Gastroesophageal sphincter (tissue), 4 donors: ENCODE results near the gene DCDC1. TPM values are rescaled to one million over a fixed set of nuclear protein-coding genes. Genes with fewer than 3 reads are reported as not detected.
"Not testable (repeated sequence)": the region's sequence is repeated elsewhere in the genome, so short reads cannot be mapped to it uniquely, and the experiment has no call there.

Experiments used
- ATAC-seq: fragments of 150-250 bp; one replicate; pipeline ENCODE4 v1.9.1; 2016; ENCODE audit warnings: mild to moderate bottlenecking, moderate library complexity
- H3K27ac ChIP-seq, 4 donors: fragments of 200-600 bp; sonication (generic) in 3 of 4; 1 replicate in 3 of 4; 2 replicates in 1 of 4; pipeline ENCODE4 v1.5.1; 2016 to 2019
- H3K27me3 ChIP-seq: fragments of 200-600 bp; sonication (generic); one replicate; pipeline ENCODE4 v1.5.1; 2019
- H3K36me3 ChIP-seq, 2 donors: fragments of 200-600 bp; sonication (generic); one replicate each; pipeline ENCODE4 v1.5.1; 2019; ENCODE audit warnings: control low read depth in 1 of 2
- H3K4me1 ChIP-seq, 3 donors: fragments of 200-600 bp; sonication (generic); 1 replicate in 2 of 3; 2 replicates in 1 of 3; pipeline ENCODE4 v1.5.1; 2016 to 2019; ENCODE audit warnings: control low read depth in 2 of 3
- H3K4me3 ChIP-seq, 2 donors: fragments of 200-600 bp; sonication (generic); one replicate each; pipeline ENCODE4 v1.5.1; 2019; ENCODE audit warnings: mild to moderate bottlenecking in 1 of 2, moderate library complexity in 1 of 2
- H3K9me3 ChIP-seq, 3 donors: fragments of 200-600 bp; sonication (generic); one replicate each; pipeline ENCODE4 v1.5.1; 2017 to 2019; ENCODE audit warnings: control low read depth in 2 of 3
- EP300 ChIP-seq: sonication (generic); formaldehyde crosslinking; IDR thresholded peaks from one replicate; pipeline ENCODE4 v1.6.1; 2017; ENCODE audit warnings: antibody characterized with exemption, mild to moderate bottlenecking
- POLR2A ChIP-seq, 2 donors: fragments of 450-650 bp; IDR thresholded peaks; one replicate each; pipeline ENCODE4 v1.6.1; 2017; ENCODE audit warnings: antibody characterized with exemption in 2 of 2, mild to moderate bottlenecking in 2 of 2, moderate library complexity in 1 of 2
- POLR2AphosphoS5 ChIP-seq: sonication (generic); formaldehyde crosslinking; IDR thresholded peaks from one replicate; pipeline ENCODE4 v1.6.1; 2017; ENCODE audit warnings: antibody characterized with exemption
- WGBS, 2 donors: methylation state at CpG; one replicate each; pipeline ENCODE4 v1.1.5; 2018; ENCODE audit warnings: low coverage in 1 of 2; 5-methylcytosine and 5-hydroxymethylcytosine counted together
- total RNA-seq, 4 donors: library from RNA; depleted of rRNA; stranded (reverse); fragments of >200 nt; gene quantifications; one replicate each; pipeline ENCODE4 v1.1.0, GENCODE V29; 2016
- TF ChIP-seq, protein P1 (sequence below), 4 experiments: fragments of 200-600 bp in 2 of 4; fragments of 450-650 bp in 2 of 4; sonication (generic) in 1 of 4; IDR thresholded peaks; one replicate each; pipeline ENCODE4 v1.5.1; 2017 to 2019; ENCODE audit warnings: antibody characterized with exemption in 4 of 4, mild to moderate bottlenecking in 2 of 4, moderate library complexity in 2 of 4

DCDC1 gene
- total RNA-seq, 4 donors from 2014 or later: 0.13 to 0.35 TPM; not detected in 2

GRCh38 chr11:31323145-31323544, 46.4 kb downstream of the DCDC1 start:
- WGBS, 2 donors: 66 to 92% methylated on average over 4 of the region's 4 CpGs
- TF ChIP-seq POLR2AphosphoS5 (no peak), EP300 (no peak), POLR2A (IDR thresholded peaks at IDR 0.05) (no peak)
- TF ChIP-seq, protein P1, sequence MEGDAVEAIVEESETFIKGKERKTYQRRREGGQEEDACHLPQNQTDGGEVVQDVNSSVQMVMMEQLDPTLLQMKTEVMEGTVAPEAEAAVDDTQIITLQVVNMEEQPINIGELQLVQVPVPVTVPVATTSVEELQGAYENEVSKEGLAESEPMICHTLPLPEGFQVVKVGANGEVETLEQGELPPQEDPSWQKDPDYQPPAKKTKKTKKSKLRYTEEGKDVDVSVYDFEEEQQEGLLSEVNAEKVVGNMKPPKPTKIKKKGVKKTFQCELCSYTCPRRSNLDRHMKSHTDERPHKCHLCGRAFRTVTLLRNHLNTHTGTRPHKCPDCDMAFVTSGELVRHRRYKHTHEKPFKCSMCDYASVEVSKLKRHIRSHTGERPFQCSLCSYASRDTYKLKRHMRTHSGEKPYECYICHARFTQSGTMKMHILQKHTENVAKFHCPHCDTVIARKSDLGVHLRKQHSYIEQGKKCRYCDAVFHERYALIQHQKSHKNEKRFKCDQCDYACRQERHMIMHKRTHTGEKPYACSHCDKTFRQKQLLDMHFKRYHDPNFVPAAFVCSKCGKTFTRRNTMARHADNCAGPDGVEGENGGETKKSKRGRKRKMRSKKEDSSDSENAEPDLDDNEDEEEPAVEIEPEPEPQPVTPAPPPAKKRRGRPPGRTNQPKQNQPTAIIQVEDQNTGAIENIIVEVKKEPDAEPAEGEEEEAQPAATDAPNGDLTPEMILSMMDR (IDR thresholded peaks at IDR 0.05): no peak
- H3K9me3 ChIP-seq: no peaks in the 10 kb centered on the region

GRCh38 chr11:31321494-31321893, 48.0 kb downstream of the DCDC1 start:
- not testable (repeated sequence) for H3K4me3 ChIP-seq, H3K36me3 ChIP-seq, H3K27ac ChIP-seq, H3K9me3 ChIP-seq, H3K27me3 ChIP-seq, H3K4me1 ChIP-seq, ATAC-seq
- WGBS, 2 donors: 95 to 99% methylated on average over 6 to 7 of the region's 15 CpGs

More at GRCh38 chr11:31323145-31323544, 46.4 kb downstream of the DCDC1 start:
- H3K4me1 ChIP-seq: no peaks in the 10 kb centered on the region
- no peak overlapping the region for H3K4me3 ChIP-seq
- no peak overlapping the region for H3K27ac ChIP-seq
- H3K27me3 ChIP-seq: no peaks in the 10 kb centered on the region
- ATAC-seq: no peak
- no peaks in the 10 kb centered on the region for H3K36me3 ChIP-seq

DNA sequence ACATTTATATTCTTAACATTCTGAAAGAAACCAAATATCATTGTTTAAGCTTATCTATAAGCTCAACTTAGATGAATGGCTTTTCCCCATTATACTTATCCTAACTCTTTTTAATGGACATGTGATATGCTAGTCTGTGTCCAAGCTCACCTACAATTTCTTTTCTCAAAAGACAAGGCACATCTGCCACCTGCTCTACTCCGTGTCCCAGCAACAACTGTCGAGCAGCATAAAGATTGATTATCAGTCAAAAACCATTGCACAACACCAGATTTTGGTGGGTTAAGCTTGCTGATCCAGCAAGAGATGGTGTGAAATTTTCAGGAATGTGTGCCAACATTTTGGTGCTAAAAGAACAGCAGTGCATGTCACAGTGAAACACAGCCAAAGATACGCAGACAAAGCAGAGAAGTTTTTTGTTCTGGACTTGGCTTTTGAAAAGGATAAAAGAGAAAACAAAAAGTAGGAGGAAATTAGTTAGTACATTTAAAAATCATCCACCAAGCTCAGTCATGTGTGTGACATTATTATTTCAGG, 65.8 kb downstream of the DCDC1 start:
- Histone ChIP-seq H3K36me3 (no peaks in the 10 kb centered on the region), H3K27ac (no peak overlapping the region), H3K4me3 (no peak overlapping the region), H3K27me3 (no peaks in the 10 kb centered on the region), H3K9me3 (no peaks in the 10 kb centered on the region), H3K4me1 (no peaks in the 10 kb centered on the region)
- 8 to 38% methylated on average over 3 of the region's 3 CpGs for WGBS, 2 donors
- TF ChIP-seq, protein P1 (IDR thresholded peaks at IDR 0.05): no peak
- TF ChIP-seq POLR2A (IDR thresholded peaks at IDR 0.05): no peak
- no peak for TF ChIP-seq POLR2AphosphoS5
- TF ChIP-seq EP300: no peak
- no peak for ATAC-seq

GRCh38 chr11:31301549-31302510, 67.7 kb downstream of the DCDC1 start:
- TF ChIP-seq POLR2A (IDR thresholded peaks at IDR 0.05): no peak
- Histone ChIP-seq H3K4me3 (no peak overlapping the region), H3K27ac (no peak overlapping the region), H3K9me3 (no peaks in the 10 kb centered on the region), H3K36me3 (no peaks in the 10 kb centered on the region), H3K27me3 (no peaks in the 10 kb centered on the region), H3K4me1 (no peaks in the 10 kb centered on the region)
- WGBS, 2 donors: 55 to 60% methylated on average over 5 of the region's 5 CpGs
- ATAC-seq: no peak

GRCh38 chr11:31295308-31295707, 74.2 kb downstream of the DCDC1 start:
- Histone ChIP-seq H3K4me1 (no peaks in the 10 kb centered on the region), H3K9me3 (no peaks in the 10 kb centered on the region), H3K27ac (no peak overlapping the region), H3K4me3 (no peak overlapping the region), H3K36me3 (no peaks in the 10 kb centered on the region), H3K27me3 (no peaks in the 10 kb centered on the region)
- TF ChIP-seq EP300: no peak
- TF ChIP-seq, protein P1 (IDR thresholded peaks at IDR 0.05): no peak
- no peak for TF ChIP-seq POLR2AphosphoS5
- TF ChIP-seq POLR2A (IDR thresholded peaks at IDR 0.05): no peak
- no peak for ATAC-seq
- WGBS, 2 donors: 71 to 82% methylated on average over 2 of the region's 3 CpGs

GRCh38 chr11:31273527-31273926, 96.0 kb downstream of the DCDC1 start:
- ATAC-seq, H3K27me3 ChIP-seq, H3K4me3 ChIP-seq, H3K4me1 ChIP-seq, H3K27ac ChIP-seq, H3K36me3 ChIP-seq: not testable (repeated sequence)
- WGBS, 2 donors: 94 to 100% methylated on average over 2 of the region's 3 CpGs
- peaks cover 0 to 32% (median 0%) of the 10 kb centered on the region in 3 donors for H3K9me3 ChIP-seq
